B cell (primary cell): Measurements from ENCODE around the gene SPDYE18.
"Not testable (repeated sequence)": the region's sequence is repeated elsewhere in the genome, so short reads cannot be mapped to it uniquely, and the experiment has no call there.

Experiments
- EZH2 ChIP-seq: IDR thresholded peaks from 2 replicates; pipeline ENCODE4 v1.6.1; 2012; ENCODE audit warnings: borderline replicate concordance, low read depth, mild to moderate bottlenecking, moderate library complexity, low read length; ENCODE audit not compliant: insufficient read depth, poor library complexity, severe bottlenecking
- TF ChIP-seq, protein P1 (sequence below): fragments of 200-600 bp; IDR thresholded peaks from one replicate; pipeline ENCODE4 v1.8.0; 2022; ENCODE audit warnings: antibody characterized with exemption, mild to moderate bottlenecking

DNA sequence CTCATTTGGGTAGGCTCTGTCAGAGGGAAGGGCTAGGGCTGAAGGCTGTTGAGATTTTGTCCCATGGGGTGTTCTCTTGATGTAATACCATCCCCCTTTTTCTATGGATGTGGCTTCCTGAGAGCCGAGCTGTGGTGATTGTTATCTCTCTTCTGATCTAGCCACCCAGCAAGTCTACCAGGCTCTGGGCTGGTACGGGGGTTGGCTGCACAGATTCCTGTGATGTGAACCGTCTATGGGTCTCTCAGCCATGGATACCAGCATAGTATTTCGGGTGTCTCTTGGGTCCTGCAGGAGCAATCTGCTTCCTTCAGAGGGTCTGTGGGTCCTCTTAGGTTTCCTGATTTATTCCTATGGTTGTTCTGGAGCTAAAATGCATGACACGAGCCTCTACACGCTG lies 8.8 kb upstream of the SPDYE18 start:
- TF ChIP-seq, protein P1, sequence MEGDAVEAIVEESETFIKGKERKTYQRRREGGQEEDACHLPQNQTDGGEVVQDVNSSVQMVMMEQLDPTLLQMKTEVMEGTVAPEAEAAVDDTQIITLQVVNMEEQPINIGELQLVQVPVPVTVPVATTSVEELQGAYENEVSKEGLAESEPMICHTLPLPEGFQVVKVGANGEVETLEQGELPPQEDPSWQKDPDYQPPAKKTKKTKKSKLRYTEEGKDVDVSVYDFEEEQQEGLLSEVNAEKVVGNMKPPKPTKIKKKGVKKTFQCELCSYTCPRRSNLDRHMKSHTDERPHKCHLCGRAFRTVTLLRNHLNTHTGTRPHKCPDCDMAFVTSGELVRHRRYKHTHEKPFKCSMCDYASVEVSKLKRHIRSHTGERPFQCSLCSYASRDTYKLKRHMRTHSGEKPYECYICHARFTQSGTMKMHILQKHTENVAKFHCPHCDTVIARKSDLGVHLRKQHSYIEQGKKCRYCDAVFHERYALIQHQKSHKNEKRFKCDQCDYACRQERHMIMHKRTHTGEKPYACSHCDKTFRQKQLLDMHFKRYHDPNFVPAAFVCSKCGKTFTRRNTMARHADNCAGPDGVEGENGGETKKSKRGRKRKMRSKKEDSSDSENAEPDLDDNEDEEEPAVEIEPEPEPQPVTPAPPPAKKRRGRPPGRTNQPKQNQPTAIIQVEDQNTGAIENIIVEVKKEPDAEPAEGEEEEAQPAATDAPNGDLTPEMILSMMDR = not testable (repeated sequence)
- not testable (repeated sequence) for TF ChIP-seq EZH2
